CD1c-positive myeloid dendritic cell (primary cell): ENCODE data around the gene ACTN1.
A peak's percentile ranks its signal among the peaks of the same experiment; 100 is the strongest.
"Not testable (repeated sequence)": the region's sequence is repeated elsewhere in the genome, so short reads cannot be mapped to it uniquely, and the experiment has no call there.

Experiments
- DNase-seq: peaks from one replicate; pipeline ENCODE4 v3.0.0-alpha.2; 2016; ENCODE audit errors: extremely low spot score

Gene ACTN1

GRCh38 chr14:68863610-68864360 lies 115.3 kb downstream of the ACTN1 start:
- no peak for DNase-seq

- DNase-seq = peak; percentile 76
These were observed 116.0 kb downstream of the ACTN1 start for GRCh38 chr14:68862954-68863594.

GRCh38 chr14:68860771-68861170 lies 118.3 kb downstream of the ACTN1 start:
- DNase-seq = no peak

- no peak for DNase-seq
These were observed 121.5 kb downstream of the ACTN1 start for GRCh38 chr14:68857516-68858070.

GRCh38 chr14:68856572-68856971 lies 122.5 kb downstream of the ACTN1 start:
- no peak for DNase-seq

GRCh38 chr14:68854421-68854820 lies 124.7 kb downstream of the ACTN1 start:
- DNase-seq = peak; percentile 12

- no peak for DNase-seq
These were observed 125.4 kb downstream of the ACTN1 start for GRCh38 chr14:68853749-68854148.

- not testable (repeated sequence) for DNase-seq
These were observed 126.6 kb downstream of the ACTN1 start for GRCh38 chr14:68852493-68852892.

GRCh38 chr14:68851078-68851477 lies 128.0 kb downstream of the ACTN1 start:
- no peak for DNase-seq

GRCh38 chr14:68849416-68849815 lies 129.7 kb downstream of the ACTN1 start:
- DNase-seq = no peak

- no peak for DNase-seq
These were observed 130.8 kb downstream of the ACTN1 start for GRCh38 chr14:68848253-68848652.

- not testable (repeated sequence) for DNase-seq
These were observed 131.5 kb downstream of the ACTN1 start for GRCh38 chr14:68847640-68848039.

GRCh38 chr14:68846466-68846865 lies 132.6 kb downstream of the ACTN1 start:
- no peak for DNase-seq

GRCh38 chr14:68844210-68844545 lies 134.9 kb downstream of the ACTN1 start:
- DNase-seq = no peak

GRCh38 chr14:68843471-68844209 lies 135.5 kb downstream of the ACTN1 start:
- DNase-seq = peak; percentile 75

- DNase-seq = no peak
These were observed 136.8 kb downstream of the ACTN1 start for GRCh38 chr14:68842298-68842697.

GRCh38 chr14:68841016-68841809 lies 137.9 kb downstream of the ACTN1 start:
- DNase-seq = no peak

GRCh38 chr14:68840454-68840853 lies 138.6 kb downstream of the ACTN1 start:
- no peak for DNase-seq

GRCh38 chr14:68836082-68836481 lies 143.0 kb downstream of the ACTN1 start:
- no peak for DNase-seq

GRCh38 chr14:68834816-68835215 lies 144.3 kb downstream of the ACTN1 start:
- DNase-seq = no peak

GRCh38 chr14:68828698-68829097 lies 150.4 kb downstream of the ACTN1 start:
- DNase-seq = peak; percentile 40

GRCh38 chr14:68825729-68826128 lies 153.4 kb downstream of the ACTN1 start:
- no peak for DNase-seq
